HepG2 (cell line): ENCODE data around the gene PPP2R2D. TPM values are rescaled to one million over a fixed set of nuclear protein-coding genes. Genes with fewer than 3 reads are reported as not detected.

Experiments
- DMAP1 ChIP-seq: IDR thresholded peaks from 2 replicates; pipeline ENCODE4 v1.6.1; 2016
- FOXP4 ChIP-seq: sonication (generic); formaldehyde crosslinking; IDR thresholded peaks from 2 replicates; pipeline ENCODE4 v1.4.0; 2020; ENCODE audit warnings: missing genetic modification reagents
- GPN1 ChIP-seq: sonication (generic); formaldehyde crosslinking; IDR thresholded peaks from 2 replicates; pipeline ENCODE4 v1.5.1; 2020; ENCODE audit warnings: missing genetic modification reagents, borderline replicate concordance
- NFKBIZ ChIP-seq: IDR thresholded peaks from 2 replicates; pipeline ENCODE4 v1.6.1; 2018; ENCODE audit warnings: missing genetic modification reagents, missing compliant biosample characterization
- NONO ChIP-seq, 2 experiments: fragments of 450-650 bp in 1 of 2; sonication (generic) in 1 of 2; formaldehyde crosslinking in 1 of 2; IDR thresholded peaks in 1 of 2; conservative IDR thresholded peaks in 1 of 2; 2 replicates each; pipeline versions ENCODE4 v1.6.1 to v1.8.0; 2017 to 2022; ENCODE audit warnings: mild to moderate bottlenecking in 1 of 2, missing genetic modification reagents in 1 of 2, moderate library complexity in 1 of 2
- NR2C2 ChIP-seq: sonication (generic); formaldehyde crosslinking; IDR thresholded peaks from 2 replicates; pipeline ENCODE4 v1.4.0; 2020; ENCODE audit warnings: missing genetic modification reagents, mild to moderate bottlenecking, moderate library complexity, borderline replicate concordance
- TAF1 ChIP-seq: sonication (generic); formaldehyde crosslinking; IDR thresholded peaks from 2 replicates; pipeline ENCODE4 v1.4.0; 2020; ENCODE audit warnings: missing genetic modification reagents
- TMF1 ChIP-seq: sonication (generic); formaldehyde crosslinking; IDR thresholded peaks from 2 replicates; pipeline ENCODE4 v1.8.1; 2022; ENCODE audit warnings: low read depth, missing genetic modification reagents
- ZNF121 ChIP-seq: sonication (generic); formaldehyde crosslinking; IDR thresholded peaks from 2 replicates; pipeline ENCODE4 v1.5.0; 2020; ENCODE audit warnings: mild to moderate bottlenecking, missing genetic modification reagents
- ZNF337 ChIP-seq: sonication (generic); formaldehyde crosslinking; IDR thresholded peaks from 2 replicates; pipeline ENCODE4 v1.5.1; 2020; ENCODE audit warnings: missing genetic modification reagents, low read depth, mild to moderate bottlenecking, borderline replicate concordance
- ZNF564 ChIP-seq: sonication (generic); formaldehyde crosslinking; IDR thresholded peaks from 2 replicates; pipeline ENCODE4 v1.8.1; 2023; ENCODE audit warnings: mild to moderate bottlenecking, missing genetic modification reagents
- ZNF598 ChIP-seq: sonication (generic); formaldehyde crosslinking; IDR thresholded peaks from 2 replicates; pipeline ENCODE4 v1.5.1; 2020; ENCODE audit warnings: mild to moderate bottlenecking, missing genetic modification reagents, borderline replicate concordance
- ZNF703 ChIP-seq: sonication (generic); formaldehyde crosslinking; IDR thresholded peaks from 2 replicates; pipeline ENCODE4 v1.5.1; 2020; ENCODE audit warnings: missing genetic modification reagents, mild to moderate bottlenecking, moderate library complexity, borderline replicate concordance
- ZNF841 ChIP-seq: sonication (generic); formaldehyde crosslinking; IDR thresholded peaks from 2 replicates; pipeline ENCODE4 v1.8.1; 2023; ENCODE audit warnings: missing genetic modification reagents, borderline replicate concordance
- polyA plus RNA-seq, 8 experiments: library from polyadenylated mRNA; depleted of rRNA in 3 of 8; stranded (reverse) in 7 of 8; unstranded in 1 of 8; fragments of >200 nt; fragmentation: Illumina TruSeq in 4 of 8; extraction: Trizol in 4 of 8; gene quantifications; 2 replicates each; pipeline versions ENCODE4 v1.2.1 to v1.2.3, GENCODE V29; 2011 to 2016; ENCODE audit warnings: low read depth in 4 of 8, missing spikeins in 1 of 8, mixed read lengths in 1 of 8; ENCODE audit not compliant: insufficient read depth in 1 of 8
- total RNA-seq, 5 experiments: library from RNA; depleted of rRNA; stranded (reverse); fragments of >200 nt; fragmentation: Illumina TruSeq; extraction: Trizol; gene quantifications; 2 replicates each; pipeline ENCODE4 v1.2.3, GENCODE V29; 2016; ENCODE audit warnings: low read depth in 1 of 5
- TF ChIP-seq, protein P1 (sequence below): sonication (generic); formaldehyde crosslinking; IDR thresholded peaks from 2 replicates; pipeline ENCODE4 v1.4.0; 2020; ENCODE audit warnings: missing genetic modification reagents, borderline replicate concordance
- TF ChIP-seq, protein P2 (sequence below): IDR thresholded peaks from 2 replicates; pipeline ENCODE4 v1.6.1; 2012; ENCODE audit warnings: low read length, improper control_type of control experiment
- TF ChIP-seq, protein P3 (sequence below): sonication (generic); formaldehyde crosslinking; IDR thresholded peaks from 2 replicates; pipeline ENCODE4 v1.4.0; 2020; ENCODE audit warnings: mild to moderate bottlenecking, missing genetic modification reagents

PPP2R2D gene
- total and polyA plus RNA-seq, 2 of the 13 experiments (the other 11 are each of a cell fraction or from before 2014, with no cell fraction given) = 32.7 to 33.2 TPM

DNA sequence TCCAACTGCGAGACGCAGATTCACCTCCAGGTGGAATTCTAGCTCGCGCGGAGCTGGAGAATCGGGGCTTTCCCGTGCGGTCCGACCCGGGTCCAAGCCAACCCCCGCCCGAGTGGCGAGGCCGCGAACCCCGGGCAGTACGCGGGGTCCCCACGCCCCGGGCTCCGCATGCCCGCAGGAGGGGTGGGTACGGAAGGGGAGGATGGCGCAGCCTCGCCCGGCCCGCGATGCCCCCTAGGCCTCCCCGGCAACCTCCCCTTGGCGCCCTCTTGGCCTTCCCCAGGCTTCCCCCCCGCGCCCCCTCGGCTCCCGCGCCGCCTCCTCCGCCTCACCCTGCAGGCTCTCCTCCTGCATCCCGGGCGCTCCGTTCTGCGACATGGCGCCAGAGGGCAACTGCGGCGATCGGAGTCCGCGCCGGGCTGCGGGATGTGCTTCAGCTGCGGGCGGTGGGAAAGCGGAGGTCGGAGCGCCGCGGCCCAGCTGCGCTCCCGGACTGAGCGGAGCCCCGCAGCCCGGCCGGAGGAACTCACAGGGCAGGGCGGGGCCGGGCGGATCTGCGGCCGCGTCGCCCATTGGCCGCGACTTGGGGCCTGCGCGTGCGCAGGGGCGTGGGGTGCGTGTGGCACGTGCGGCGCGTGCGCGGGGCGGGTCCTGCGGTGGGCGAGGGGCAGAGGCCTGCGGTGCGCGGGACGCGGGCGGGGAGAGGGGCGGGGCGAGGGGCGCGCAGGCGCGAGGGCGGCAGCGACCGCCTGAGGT lies 80.8 kb downstream of the PPP2R2D start, which contains the start of gene BNIP3 (continued):
- TF ChIP-seq, protein P1, sequence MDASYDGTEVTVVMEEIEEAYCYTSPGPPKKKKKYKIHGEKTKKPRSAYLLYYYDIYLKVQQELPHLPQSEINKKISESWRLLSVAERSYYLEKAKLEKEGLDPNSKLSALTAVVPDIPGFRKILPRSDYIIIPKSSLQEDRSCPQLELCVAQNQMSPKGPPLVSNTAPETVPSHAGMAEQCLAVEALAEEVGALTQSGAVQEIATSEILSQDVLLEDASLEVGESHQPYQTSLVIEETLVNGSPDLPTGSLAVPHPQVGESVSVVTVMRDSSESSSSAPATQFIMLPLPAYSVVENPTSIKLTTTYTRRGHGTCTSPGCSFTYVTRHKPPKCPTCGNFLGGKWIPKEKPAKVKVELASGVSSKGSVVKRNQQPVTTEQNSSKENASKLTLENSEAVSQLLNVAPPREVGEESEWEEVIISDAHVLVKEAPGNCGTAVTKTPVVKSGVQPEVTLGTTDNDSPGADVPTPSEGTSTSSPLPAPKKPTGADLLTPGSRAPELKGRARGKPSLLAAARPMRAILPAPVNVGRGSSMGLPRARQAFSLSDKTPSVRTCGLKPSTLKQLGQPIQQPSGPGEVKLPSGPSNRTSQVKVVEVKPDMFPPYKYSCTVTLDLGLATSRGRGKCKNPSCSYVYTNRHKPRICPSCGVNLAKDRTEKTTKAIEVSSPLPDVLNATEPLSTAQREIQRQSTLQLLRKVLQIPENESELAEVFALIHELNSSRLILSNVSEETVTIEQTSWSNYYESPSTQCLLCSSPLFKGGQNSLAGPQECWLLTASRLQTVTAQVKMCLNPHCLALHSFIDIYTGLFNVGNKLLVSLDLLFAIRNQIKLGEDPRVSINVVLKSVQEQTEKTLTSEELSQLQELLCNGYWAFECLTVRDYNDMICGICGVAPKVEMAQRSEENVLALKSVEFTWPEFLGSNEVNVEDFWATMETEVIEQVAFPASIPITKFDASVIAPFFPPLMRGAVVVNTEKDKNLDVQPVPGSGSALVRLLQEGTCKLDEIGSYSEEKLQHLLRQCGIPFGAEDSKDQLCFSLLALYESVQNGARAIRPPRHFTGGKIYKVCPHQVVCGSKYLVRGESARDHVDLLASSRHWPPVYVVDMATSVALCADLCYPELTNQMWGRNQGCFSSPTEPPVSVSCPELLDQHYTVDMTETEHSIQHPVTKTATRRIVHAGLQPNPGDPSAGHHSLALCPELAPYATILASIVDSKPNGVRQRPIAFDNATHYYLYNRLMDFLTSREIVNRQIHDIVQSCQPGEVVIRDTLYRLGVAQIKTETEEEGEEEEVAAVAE (CRISPR knock-in tag) = no peak
- peak; percentile 21; the same call in 1 of the 2 replicates for TF ChIP-seq TMF1 (CRISPR knock-in tag)
- TF ChIP-seq ZNF841 (CRISPR knock-in tag) = peak; percentile 70; the same call in 1 of the 2 replicates
- TF ChIP-seq ZNF337 (CRISPR knock-in tag) = peak; percentile 35; the same call in 1 of the 2 replicates
- no peak for TF ChIP-seq NONO (IDR thresholded peaks at IDR 0.05)
- TF ChIP-seq NONO (CRISPR knock-in tag; conservative IDR thresholded peaks at IDR 0.05) = peak; percentile 89
- 0 out of 2 replicates have a peak, but pooled peaks have one; percentile 50 for TF ChIP-seq GPN1 (CRISPR knock-in tag)
- TF ChIP-seq TAF1 (CRISPR knock-in tag) = peak; percentile 98
- no peak for TF ChIP-seq FOXP4
- 0 out of 2 replicates have a peak, but pooled peaks have one; percentile 29 for TF ChIP-seq NFKBIZ (CRISPR knock-in tag)
- TF ChIP-seq ZNF121 (CRISPR knock-in tag) = peak; percentile 57; the same call in 1 of the 2 replicates
- TF ChIP-seq, protein P2, sequence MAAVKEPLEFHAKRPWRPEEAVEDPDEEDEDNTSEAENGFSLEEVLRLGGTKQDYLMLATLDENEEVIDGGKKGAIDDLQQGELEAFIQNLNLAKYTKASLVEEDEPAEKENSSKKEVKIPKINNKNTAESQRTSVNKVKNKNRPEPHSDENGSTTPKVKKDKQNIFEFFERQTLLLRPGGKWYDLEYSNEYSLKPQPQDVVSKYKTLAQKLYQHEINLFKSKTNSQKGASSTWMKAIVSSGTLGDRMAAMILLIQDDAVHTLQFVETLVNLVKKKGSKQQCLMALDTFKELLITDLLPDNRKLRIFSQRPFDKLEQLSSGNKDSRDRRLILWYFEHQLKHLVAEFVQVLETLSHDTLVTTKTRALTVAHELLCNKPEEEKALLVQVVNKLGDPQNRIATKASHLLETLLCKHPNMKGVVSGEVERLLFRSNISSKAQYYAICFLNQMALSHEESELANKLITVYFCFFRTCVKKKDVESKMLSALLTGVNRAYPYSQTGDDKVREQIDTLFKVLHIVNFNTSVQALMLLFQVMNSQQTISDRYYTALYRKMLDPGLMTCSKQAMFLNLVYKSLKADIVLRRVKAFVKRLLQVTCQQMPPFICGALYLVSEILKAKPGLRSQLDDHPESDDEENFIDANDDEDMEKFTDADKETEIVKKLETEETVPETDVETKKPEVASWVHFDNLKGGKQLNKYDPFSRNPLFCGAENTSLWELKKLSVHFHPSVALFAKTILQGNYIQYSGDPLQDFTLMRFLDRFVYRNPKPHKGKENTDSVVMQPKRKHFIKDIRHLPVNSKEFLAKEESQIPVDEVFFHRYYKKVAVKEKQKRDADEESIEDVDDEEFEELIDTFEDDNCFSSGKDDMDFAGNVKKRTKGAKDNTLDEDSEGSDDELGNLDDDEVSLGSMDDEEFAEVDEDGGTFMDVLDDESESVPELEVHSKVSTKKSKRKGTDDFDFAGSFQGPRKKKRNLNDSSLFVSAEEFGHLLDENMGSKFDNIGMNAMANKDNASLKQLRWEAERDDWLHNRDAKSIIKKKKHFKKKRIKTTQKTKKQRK = no peak
- TF ChIP-seq NR2C2 (CRISPR knock-in tag) = peak; percentile 53
- no peak for TF ChIP-seq ZNF703
- no peak for TF ChIP-seq ZNF598 (CRISPR knock-in tag)
- peak; percentile 49; the same call in 1 of the 2 replicates for TF ChIP-seq DMAP1
- TF ChIP-seq, protein P3, sequence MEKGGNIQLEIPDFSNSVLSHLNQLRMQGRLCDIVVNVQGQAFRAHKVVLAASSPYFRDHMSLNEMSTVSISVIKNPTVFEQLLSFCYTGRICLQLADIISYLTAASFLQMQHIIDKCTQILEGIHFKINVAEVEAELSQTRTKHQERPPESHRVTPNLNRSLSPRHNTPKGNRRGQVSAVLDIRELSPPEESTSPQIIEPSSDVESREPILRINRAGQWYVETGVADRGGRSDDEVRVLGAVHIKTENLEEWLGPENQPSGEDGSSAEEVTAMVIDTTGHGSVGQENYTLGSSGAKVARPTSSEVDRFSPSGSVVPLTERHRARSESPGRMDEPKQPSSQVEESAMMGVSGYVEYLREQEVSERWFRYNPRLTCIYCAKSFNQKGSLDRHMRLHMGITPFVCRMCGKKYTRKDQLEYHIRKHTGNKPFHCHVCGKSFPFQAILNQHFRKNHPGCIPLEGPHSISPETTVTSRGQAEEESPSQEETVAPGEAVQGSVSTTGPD (CRISPR knock-in tag) = no peak
- peak; percentile 49 for TF ChIP-seq ZNF564 (CRISPR knock-in tag)
